Fibroblast of mammary gland (primary cell): ENCODE data around the gene IL4R.

ENCODE experiments used
- DNase-seq: peaks from one replicate; pipeline ENCODE4 v3.0.0-alpha.2; 2010; ENCODE audit warnings: low read depth
- H3K4me3 ChIP-seq: 2 replicates; pipeline ENCODE4 v1.5.1; 2011; ENCODE audit warnings: low read depth, mild to moderate bottlenecking, low read length, moderate library complexity; ENCODE audit not compliant: control insufficient read depth
- TF ChIP-seq, protein P1 (sequence below): conservative IDR thresholded peaks from 2 replicates; pipeline ENCODE4 v1.5.1; 2011; ENCODE audit warnings: low read depth, low read length, inconsistent platforms; ENCODE audit not compliant: control insufficient read depth, insufficient read depth

Gene IL4R

DNA sequence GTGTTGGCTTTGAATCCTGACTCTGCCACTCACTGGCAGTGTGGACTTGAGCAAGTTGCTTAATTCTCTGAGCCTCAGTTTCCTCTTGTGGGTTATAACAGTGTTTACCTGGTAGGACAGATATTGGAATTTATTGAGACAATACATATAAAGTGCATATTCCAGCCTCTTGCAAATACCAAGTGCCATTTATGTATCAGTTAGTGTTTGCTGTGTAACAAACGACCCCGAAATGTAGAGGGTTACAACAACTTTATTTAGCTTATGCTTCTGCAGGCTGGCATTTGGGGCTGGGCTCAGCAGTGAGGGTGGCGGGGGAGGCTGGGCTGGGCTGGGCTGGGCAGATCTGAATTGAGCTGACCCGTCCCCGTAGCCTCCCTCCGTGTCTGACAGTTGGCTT, 45.8 kb downstream of the IL4R start:
- DNase-seq, result no peak
- H3K4me3 ChIP-seq, result no peak overlapping the region
- TF ChIP-seq, protein P1, sequence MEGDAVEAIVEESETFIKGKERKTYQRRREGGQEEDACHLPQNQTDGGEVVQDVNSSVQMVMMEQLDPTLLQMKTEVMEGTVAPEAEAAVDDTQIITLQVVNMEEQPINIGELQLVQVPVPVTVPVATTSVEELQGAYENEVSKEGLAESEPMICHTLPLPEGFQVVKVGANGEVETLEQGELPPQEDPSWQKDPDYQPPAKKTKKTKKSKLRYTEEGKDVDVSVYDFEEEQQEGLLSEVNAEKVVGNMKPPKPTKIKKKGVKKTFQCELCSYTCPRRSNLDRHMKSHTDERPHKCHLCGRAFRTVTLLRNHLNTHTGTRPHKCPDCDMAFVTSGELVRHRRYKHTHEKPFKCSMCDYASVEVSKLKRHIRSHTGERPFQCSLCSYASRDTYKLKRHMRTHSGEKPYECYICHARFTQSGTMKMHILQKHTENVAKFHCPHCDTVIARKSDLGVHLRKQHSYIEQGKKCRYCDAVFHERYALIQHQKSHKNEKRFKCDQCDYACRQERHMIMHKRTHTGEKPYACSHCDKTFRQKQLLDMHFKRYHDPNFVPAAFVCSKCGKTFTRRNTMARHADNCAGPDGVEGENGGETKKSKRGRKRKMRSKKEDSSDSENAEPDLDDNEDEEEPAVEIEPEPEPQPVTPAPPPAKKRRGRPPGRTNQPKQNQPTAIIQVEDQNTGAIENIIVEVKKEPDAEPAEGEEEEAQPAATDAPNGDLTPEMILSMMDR, result no peak

DNA sequence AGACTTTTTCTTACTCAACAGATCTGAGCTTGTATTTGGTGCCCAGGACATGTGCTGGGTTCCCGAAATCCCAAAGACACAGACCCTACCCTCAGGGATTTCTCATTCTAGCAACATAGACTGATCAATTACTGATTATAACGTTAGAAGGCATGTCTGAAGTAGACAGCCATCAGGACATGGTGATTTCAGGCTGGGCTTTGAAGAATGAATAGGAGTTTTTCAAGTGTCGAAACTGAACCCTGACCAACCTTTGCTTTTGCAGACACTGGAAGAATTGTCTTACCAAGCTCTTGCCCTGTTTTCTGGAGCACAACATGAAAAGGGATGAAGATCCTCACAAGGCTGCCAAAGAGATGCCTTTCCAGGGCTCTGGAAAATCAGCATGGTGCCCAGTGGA, 48.2 kb downstream of the IL4R start:
- TF ChIP-seq, protein P1, result no peak
- no peak overlapping the region for H3K4me3 ChIP-seq
- DNase-seq, result no peak

DNA sequence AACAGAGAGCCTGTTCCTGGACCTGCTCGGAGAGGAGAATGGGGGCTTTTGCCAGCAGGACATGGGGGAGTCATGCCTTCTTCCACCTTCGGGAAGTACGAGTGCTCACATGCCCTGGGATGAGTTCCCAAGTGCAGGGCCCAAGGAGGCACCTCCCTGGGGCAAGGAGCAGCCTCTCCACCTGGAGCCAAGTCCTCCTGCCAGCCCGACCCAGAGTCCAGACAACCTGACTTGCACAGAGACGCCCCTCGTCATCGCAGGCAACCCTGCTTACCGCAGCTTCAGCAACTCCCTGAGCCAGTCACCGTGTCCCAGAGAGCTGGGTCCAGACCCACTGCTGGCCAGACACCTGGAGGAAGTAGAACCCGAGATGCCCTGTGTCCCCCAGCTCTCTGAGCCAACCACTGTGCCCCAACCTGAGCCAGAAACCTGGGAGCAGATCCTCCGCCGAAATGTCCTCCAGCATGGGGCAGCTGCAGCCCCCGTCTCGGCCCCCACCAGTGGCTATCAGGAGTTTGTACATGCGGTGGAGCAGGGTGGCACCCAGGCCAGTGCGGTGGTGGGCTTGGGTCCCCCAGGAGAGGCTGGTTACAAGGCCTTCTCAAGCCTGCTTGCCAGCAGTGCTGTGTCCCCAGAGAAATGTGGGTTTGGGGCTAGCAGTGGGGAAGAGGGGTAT, 48.9 kb downstream of the IL4R start:
- TF ChIP-seq, protein P1, result no peak
- H3K4me3 ChIP-seq, result no peak overlapping the region
- DNase-seq, result no peak

DNA sequence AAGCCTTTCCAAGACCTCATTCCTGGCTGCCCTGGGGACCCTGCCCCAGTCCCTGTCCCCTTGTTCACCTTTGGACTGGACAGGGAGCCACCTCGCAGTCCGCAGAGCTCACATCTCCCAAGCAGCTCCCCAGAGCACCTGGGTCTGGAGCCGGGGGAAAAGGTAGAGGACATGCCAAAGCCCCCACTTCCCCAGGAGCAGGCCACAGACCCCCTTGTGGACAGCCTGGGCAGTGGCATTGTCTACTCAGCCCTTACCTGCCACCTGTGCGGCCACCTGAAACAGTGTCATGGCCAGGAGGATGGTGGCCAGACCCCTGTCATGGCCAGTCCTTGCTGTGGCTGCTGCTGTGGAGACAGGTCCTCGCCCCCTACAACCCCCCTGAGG, 49.5 kb downstream of the IL4R start:
- TF ChIP-seq, protein P1, result no peak
- no peak for DNase-seq
- no peak overlapping the region for H3K4me3 ChIP-seq

DNA sequence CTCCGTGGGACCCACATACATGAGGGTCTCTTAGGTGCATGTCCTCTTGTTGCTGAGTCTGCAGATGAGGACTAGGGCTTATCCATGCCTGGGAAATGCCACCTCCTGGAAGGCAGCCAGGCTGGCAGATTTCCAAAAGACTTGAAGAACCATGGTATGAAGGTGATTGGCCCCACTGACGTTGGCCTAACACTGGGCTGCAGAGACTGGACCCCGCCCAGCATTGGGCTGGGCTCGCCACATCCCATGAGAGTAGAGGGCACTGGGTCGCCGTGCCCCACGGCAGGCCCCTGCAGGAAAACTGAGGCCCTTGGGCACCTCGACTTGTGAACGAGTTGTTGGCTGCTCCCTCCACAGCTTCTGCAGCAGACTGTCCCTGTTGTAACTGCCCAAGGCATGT, 50.0 kb downstream of the IL4R start:
- peak; percentile 11 for DNase-seq
- H3K4me3 ChIP-seq, result no peak overlapping the region
- TF ChIP-seq, protein P1, result no peak

DNA sequence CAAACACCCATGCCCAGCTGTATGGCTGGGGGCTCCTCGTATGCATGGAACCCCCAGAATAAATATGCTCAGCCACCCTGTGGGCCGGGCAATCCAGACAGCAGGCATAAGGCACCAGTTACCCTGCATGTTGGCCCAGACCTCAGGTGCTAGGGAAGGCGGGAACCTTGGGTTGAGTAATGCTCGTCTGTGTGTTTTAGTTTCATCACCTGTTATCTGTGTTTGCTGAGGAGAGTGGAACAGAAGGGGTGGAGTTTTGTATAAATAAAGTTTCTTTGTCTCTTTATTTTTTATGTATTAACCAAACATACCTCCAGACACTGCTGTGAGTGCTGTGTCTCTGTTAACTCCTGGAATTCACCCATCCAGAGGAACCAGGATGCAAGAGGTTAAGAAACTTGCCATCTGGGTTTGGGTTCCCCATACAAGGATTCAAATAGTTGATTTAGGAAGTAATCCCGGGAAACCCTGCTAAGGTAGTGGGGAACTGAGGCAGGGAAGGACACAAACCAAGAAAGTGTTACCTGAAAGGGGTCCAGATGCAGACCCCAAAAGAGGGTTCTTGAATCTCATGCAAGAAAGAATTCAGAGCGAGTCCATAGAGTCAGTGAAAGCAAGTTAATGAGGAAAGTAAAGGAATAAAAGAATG, 50.8 kb downstream of the IL4R start:
- H3K4me3 ChIP-seq, result no peak overlapping the region
- TF ChIP-seq, protein P1, result no peak
- DNase-seq, result no peak
